Placental epithelial cell (primary cell): Measurements from ENCODE around the gene OR5L1. TPM values are rescaled to one million over a fixed set of nuclear protein-coding genes. Genes with fewer than 3 reads are reported as not detected.

Experiments used
- total RNA-seq: library from RNA; depleted of rRNA; stranded (reverse); fragments of >200 nt; gene quantifications from 2 replicates; pipeline ENCODE4 v1.2.3, GENCODE V29; 2012

OR5L1 gene
- not detected in 2 replicates for total RNA-seq

DNA sequence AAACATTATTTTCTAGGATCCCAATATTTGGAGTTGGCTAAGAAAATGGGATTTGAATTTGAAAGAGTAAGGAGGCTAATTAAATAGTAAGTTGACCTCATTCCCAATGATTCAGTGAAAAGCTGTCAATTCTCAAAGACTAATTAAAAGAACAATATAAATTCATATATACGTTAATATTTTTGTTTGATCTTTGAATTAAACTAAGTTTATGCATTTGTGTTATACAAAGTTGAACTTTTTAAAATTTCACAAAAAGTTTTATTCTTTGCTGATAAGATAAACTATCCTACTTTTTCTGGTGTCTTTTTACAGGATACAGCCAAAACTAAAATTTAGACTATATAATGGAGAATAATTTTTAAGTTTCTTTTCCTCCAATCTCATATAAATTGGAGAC is at the start of gene OR5L1:
Gene OR5L1 (plus strand): TSS at position 301 of the 400 bp plus-strand sequence. CDS start 100 bp downstream, outside the sequence.

DNA sequence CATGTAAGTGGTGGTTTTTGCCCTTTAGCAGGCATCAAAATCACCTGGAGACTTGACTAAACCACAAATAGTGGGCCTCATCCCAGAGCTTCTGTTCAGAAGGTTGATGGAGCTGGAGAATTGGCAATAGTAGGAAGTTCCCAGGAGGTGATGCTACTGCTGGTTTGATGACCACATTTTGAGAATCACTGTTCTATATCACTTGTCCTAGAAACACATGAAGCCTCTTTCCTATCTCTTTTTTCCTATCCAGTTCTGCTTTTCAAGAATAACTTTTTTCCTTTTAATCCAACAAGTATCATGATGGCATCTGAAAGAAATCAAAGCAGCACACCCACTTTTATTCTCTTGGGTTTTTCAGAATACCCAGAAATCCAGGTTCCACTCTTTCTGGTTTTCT is 38.0 kb upstream of the OR5L1 start, which contains the start of gene OR5D13:
Gene OR5D13 (plus strand): TSS at position 301 of the 400 bp plus-strand sequence. CDS start 0 bp downstream, at position 301.

DNA sequence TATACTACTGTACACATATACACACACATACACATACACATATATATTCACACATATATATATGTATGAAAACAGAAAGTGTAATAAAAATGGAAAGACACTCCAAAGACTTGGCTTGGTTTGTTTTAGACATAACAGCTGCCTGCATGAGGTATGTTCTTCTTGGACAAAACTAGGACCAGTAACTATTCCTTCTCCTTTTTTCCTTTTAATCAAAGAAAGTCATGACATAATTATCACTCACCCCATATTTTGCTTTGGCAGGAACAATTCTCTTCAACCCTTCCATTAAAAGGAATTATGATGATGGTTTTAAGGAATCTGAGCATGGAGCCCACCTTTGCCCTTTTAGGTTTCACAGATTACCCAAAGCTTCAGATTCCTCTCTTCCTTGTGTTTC is 15.9 kb upstream of the OR5L1 start, which contains the start of gene OR5D14:
Gene OR5D14 (plus strand): TSS at position 301 of the 400 bp plus-strand sequence. CDS start 0 bp downstream, at position 301.

GRCh38 chr11:55819330-55819729 is 8.2 kb downstream of the OR5L1 start, which contains the start of gene OR5D18:
Gene OR5D18, plus strand, starts transcription at chr11:55819630. Its CDS starts 0 bp downstream, at chr11:55819630.

GRCh38 chr11:55826919-55827318 is 15.8 kb downstream of the OR5L1 start, which contains the start of gene OR5L2:
Gene OR5L2, plus strand, starts transcription at chr11:55827219. Its CDS starts 0 bp downstream, at chr11:55827219.

GRCh38 chr11:55838452-55838851 is 27.3 kb downstream of the OR5L1 start, which contains the start of gene OR5D16:
Gene OR5D16, plus strand, starts transcription at chr11:55838752. Its CDS starts 0 bp downstream, at chr11:55838752.

Other genes with a start within 250 kb of the OR5L1 start
- not detected in 2 replicates for gene OR4C16, start 239.2 kb upstream of the OR5L1 start, total RNA-seq
- gene OR4C11, start 203.7 kb upstream of the OR5L1 start, total RNA-seq, result not detected in 2 replicates
- gene OR4P4, start 176.3 kb upstream of the OR5L1 start, total RNA-seq, result not detected in 2 replicates
- not detected in 2 replicates for gene OR4S2, start 163.0 kb upstream of the OR5L1 start, total RNA-seq
- gene OR4C6, start 149.2 kb upstream of the OR5L1 start, total RNA-seq, result not detected in 2 replicates
- not detected in 2 replicates for gene OR5D13, start 37.9 kb upstream of the OR5L1 start, total RNA-seq
- gene OR5D14, start 15.8 kb upstream of the OR5L1 start, total RNA-seq, result not detected in 2 replicates
- not detected in 2 replicates for gene OR5D18, start 8.3 kb downstream of the OR5L1 start, total RNA-seq
- gene OR5L2, start 15.9 kb downstream of the OR5L1 start, total RNA-seq, result not detected in 2 replicates
- not detected in 2 replicates for gene OR5D16, start 27.4 kb downstream of the OR5L1 start, total RNA-seq
- gene TRIM51, start 71.9 kb downstream of the OR5L1 start, total RNA-seq, result not detected in 2 replicates
- not detected in 2 replicates for gene OR5W2, start 103.2 kb downstream of the OR5L1 start, total RNA-seq
- gene OR5I1, start 125.0 kb downstream of the OR5L1 start, total RNA-seq, result not detected in 2 replicates
- not detected in 2 replicates for gene OR10AG1, start 158.6 kb downstream of the OR5L1 start, total RNA-seq
- gene OR5F1, start 183.3 kb downstream of the OR5L1 start, total RNA-seq, result not detected in 2 replicates
- gene OR5AS1, start 216.3 kb downstream of the OR5L1 start, total RNA-seq, result not detected in 2 replicates